Measurements from ENCODE around the gene EFCAB12. TPM values are rescaled to one million over a fixed set of nuclear protein-coding genes. Genes with fewer than 3 reads are reported as not detected.

Gene EFCAB12
- total and polyA plus RNA-seq, 2 experiments from 2014 or later: 0.19 to 0.20 TPM

DNA sequence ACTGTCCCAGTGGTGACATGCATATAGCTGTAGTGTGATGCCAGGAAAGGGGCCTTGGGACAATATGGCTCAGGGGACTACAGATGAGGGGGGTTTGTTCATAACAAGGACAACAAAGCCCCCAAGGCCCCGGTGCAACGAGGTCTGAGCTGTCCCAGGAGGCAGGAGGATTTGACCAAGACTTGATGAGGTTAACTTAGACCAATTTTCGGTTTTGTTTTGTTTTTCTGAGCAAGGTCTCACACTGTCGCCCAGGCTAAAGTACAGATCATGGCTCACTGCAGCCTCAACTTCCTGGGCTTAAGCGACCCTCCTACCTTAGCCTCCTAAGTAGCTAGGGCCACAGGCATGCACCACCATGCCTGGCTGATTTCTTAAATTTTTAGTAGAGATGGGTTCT is 23.8 kb downstream of the EFCAB12 start:
- no peaks in the 10 kb centered on the region for H3K79me2 ChIP-seq
- WGBS (ENCODE audit: low lambda C conversion rate, missing lambda C conversion rate): 84% methylated on average over 5 of the region's 5 CpGs
- no peak overlapping the region for H3K27ac ChIP-seq
- H3K4me3 ChIP-seq: no peak overlapping the region
- no peaks in the 10 kb centered on the region for H3K4me1 ChIP-seq (ENCODE audit: insufficient read depth)
- H3K27me3 ChIP-seq: no peaks in the 10 kb centered on the region
- H3K36me3 ChIP-seq (replicated peaks; ENCODE audit: insufficient read depth, low read depth): no peaks in the 10 kb centered on the region
- H3K9me2 ChIP-seq (replicated peaks; ENCODE audit: insufficient read depth): no peaks in the 10 kb centered on the region
- DNase-seq (ENCODE audit: low spot score): no peak
- no peak overlapping the region for H2AFZ ChIP-seq
- no peaks in the 10 kb centered on the region for H3K9me3 ChIP-seq (ENCODE audit: low read depth)
- H4K20me1 ChIP-seq (ENCODE audit: insufficient read depth, poor library complexity, severe bottlenecking): no peaks in the 10 kb centered on the region
- no peak for TF ChIP-seq EZH2phosphoT487 (IDR thresholded peaks at IDR 0.05; ENCODE audit: low read depth, severe bottlenecking, unreplicated experiment)
- no peak overlapping the region for H3K4me2 ChIP-seq

DNA sequence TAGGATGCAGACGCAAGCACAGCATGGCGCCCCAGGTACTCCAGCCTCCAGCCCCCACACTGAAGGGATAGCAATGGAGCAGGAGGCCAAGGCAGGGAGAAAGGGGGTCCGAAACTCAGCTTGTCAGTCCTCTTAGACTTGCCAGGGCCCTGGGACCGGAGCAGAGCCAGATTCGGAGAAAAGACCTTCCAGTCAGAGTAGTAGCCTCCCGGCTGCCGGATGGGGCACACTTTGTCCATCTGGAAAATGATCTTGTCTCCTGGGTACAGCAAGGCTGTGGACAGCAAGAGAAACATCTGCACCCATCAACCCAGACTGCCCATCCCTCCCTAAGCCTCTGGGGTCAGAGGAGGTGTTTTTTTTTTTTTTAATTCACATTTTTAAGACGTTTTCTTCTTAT is 24.3 kb downstream of the EFCAB12 start:
- Histone ChIP-seq H4K20me1 (ENCODE audit: insufficient read depth, poor library complexity, severe bottlenecking) (no peaks in the 10 kb centered on the region), H3K4me2 (no peak overlapping the region), H3K4me3 (no peak overlapping the region), H3K27me3 (no peaks in the 10 kb centered on the region), H3K27ac (no peak overlapping the region), H3K4me1 (ENCODE audit: insufficient read depth) (no peaks in the 10 kb centered on the region), H3K9me2 (replicated peaks; ENCODE audit: insufficient read depth) (no peaks in the 10 kb centered on the region), H2AFZ (no peak overlapping the region), H3K9me3 (ENCODE audit: low read depth) (no peaks in the 10 kb centered on the region), H3K36me3 (replicated peaks; ENCODE audit: insufficient read depth, low read depth) (no peaks in the 10 kb centered on the region), H3K79me2 (peaks cover under 1% of the 10 kb centered on the region)
- TF ChIP-seq EZH2phosphoT487 (IDR thresholded peaks at IDR 0.05; ENCODE audit: low read depth, severe bottlenecking, unreplicated experiment) (no peak), EZH2 (IDR thresholded peaks at IDR 0.05; ENCODE audit: borderline replicate concordance) (no peak)
- TF ChIP-seq, protein P1, sequence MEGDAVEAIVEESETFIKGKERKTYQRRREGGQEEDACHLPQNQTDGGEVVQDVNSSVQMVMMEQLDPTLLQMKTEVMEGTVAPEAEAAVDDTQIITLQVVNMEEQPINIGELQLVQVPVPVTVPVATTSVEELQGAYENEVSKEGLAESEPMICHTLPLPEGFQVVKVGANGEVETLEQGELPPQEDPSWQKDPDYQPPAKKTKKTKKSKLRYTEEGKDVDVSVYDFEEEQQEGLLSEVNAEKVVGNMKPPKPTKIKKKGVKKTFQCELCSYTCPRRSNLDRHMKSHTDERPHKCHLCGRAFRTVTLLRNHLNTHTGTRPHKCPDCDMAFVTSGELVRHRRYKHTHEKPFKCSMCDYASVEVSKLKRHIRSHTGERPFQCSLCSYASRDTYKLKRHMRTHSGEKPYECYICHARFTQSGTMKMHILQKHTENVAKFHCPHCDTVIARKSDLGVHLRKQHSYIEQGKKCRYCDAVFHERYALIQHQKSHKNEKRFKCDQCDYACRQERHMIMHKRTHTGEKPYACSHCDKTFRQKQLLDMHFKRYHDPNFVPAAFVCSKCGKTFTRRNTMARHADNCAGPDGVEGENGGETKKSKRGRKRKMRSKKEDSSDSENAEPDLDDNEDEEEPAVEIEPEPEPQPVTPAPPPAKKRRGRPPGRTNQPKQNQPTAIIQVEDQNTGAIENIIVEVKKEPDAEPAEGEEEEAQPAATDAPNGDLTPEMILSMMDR (IDR thresholded peaks at IDR 0.05; ENCODE audit: poor library complexity): no peak
- no peak for DNase-seq (ENCODE audit: low spot score)
- WGBS (ENCODE audit: low lambda C conversion rate, missing lambda C conversion rate): 83% methylated on average over 8 of the region's 8 CpGs

DNA sequence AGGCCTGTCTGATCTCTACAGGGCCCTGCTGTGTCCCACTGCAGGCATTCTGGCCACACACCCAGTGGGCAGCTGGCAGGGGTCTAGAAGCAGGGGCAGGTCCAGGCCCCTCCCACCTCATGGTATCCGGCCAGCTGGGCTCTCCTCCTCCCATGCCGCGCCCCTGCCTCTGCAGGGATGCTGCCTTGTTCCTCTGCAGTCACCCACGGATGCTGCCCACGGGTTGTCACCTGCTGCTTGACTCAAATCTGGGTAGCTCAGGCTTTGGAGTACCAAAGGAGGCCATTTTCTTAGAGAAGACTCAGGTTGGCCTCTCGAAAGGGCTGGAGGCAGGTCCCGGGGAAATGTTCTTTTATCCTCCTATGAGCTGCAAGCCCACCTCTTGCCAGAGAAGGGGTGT is 25.0 kb downstream of the EFCAB12 start:
- Histone ChIP-seq H3K9me3 (ENCODE audit: low read depth) (no peaks in the 10 kb centered on the region), H3K4me2 (no peak overlapping the region), H3K9me2 (replicated peaks; ENCODE audit: insufficient read depth) (no peaks in the 10 kb centered on the region), H3K36me3 (replicated peaks; ENCODE audit: insufficient read depth, low read depth) (no peaks in the 10 kb centered on the region), H4K20me1 (ENCODE audit: insufficient read depth, poor library complexity, severe bottlenecking) (no peaks in the 10 kb centered on the region), H2AFZ (no peak overlapping the region), H3K79me2 (peaks cover 7% of the 10 kb centered on the region), H3K27me3 (no peaks in the 10 kb centered on the region), H3K4me1 (ENCODE audit: insufficient read depth) (no peaks in the 10 kb centered on the region), H3K4me3 (no peak overlapping the region), H3K27ac (no peak overlapping the region)
- WGBS (ENCODE audit: low lambda C conversion rate, missing lambda C conversion rate): 87% methylated on average over 7 of the region's 7 CpGs
- no peak for DNase-seq (ENCODE audit: low spot score)
- TF ChIP-seq EZH2phosphoT487 (IDR thresholded peaks at IDR 0.05; ENCODE audit: low read depth, severe bottlenecking, unreplicated experiment): no peak
- TF ChIP-seq, protein P1 (IDR thresholded peaks at IDR 0.05; ENCODE audit: poor library complexity): no peak
- TF ChIP-seq EZH2 (IDR thresholded peaks at IDR 0.05; ENCODE audit: borderline replicate concordance): no peak

DNA sequence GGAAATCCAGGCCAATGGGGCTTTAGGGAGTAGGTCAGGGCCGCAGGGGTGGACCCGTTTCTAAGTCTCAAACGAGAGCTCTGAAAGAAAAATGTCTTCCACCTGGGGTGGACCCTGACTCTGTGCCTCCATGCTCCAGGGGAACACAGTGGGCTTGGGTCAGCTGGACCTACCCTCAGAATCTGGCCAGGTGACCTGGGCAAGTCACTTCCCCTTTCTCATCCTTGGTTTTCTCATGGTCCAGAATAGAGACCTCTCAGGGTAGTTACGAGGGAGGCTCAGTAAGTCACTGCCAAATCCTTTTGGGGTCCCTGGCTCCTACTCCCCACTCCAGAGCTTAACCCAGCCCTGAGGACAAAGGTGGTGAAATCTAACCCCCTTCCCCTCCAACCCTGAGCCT is 25.8 kb downstream of the EFCAB12 start:
- Histone ChIP-seq H3K4me2 (no peak overlapping the region), H3K27me3 (no peaks in the 10 kb centered on the region), H3K27ac (no peak overlapping the region), H3K79me2 (peaks cover 16% of the 10 kb centered on the region), H3K36me3 (replicated peaks; ENCODE audit: insufficient read depth, low read depth) (no peaks in the 10 kb centered on the region), H4K20me1 (ENCODE audit: insufficient read depth, poor library complexity, severe bottlenecking) (peaks cover 4% of the 10 kb centered on the region), H3K4me1 (ENCODE audit: insufficient read depth) (no peaks in the 10 kb centered on the region), H2AFZ (no peak overlapping the region), H3K9me3 (ENCODE audit: low read depth) (no peaks in the 10 kb centered on the region), H3K9me2 (replicated peaks; ENCODE audit: insufficient read depth) (no peaks in the 10 kb centered on the region), H3K4me3 (no peak overlapping the region)
- WGBS (ENCODE audit: low lambda C conversion rate, missing lambda C conversion rate): 88% methylated on average over 4 of the region's 4 CpGs
- TF ChIP-seq EZH2 (IDR thresholded peaks at IDR 0.05; ENCODE audit: borderline replicate concordance): no peak
- TF ChIP-seq, protein P1 (IDR thresholded peaks at IDR 0.05; ENCODE audit: poor library complexity): no peak
- no peak for TF ChIP-seq EZH2phosphoT487 (IDR thresholded peaks at IDR 0.05; ENCODE audit: low read depth, severe bottlenecking, unreplicated experiment)
- DNase-seq (ENCODE audit: low spot score): no peak
